ENCODE measurements around the gene RNASE12. TPM values are rescaled to one million over a fixed set of nuclear protein-coding genes. Genes with fewer than 3 reads are reported as not detected.

Gene RNASE12
- total RNA-seq, 1 experiment from 2014 or later = not detected

DNA sequence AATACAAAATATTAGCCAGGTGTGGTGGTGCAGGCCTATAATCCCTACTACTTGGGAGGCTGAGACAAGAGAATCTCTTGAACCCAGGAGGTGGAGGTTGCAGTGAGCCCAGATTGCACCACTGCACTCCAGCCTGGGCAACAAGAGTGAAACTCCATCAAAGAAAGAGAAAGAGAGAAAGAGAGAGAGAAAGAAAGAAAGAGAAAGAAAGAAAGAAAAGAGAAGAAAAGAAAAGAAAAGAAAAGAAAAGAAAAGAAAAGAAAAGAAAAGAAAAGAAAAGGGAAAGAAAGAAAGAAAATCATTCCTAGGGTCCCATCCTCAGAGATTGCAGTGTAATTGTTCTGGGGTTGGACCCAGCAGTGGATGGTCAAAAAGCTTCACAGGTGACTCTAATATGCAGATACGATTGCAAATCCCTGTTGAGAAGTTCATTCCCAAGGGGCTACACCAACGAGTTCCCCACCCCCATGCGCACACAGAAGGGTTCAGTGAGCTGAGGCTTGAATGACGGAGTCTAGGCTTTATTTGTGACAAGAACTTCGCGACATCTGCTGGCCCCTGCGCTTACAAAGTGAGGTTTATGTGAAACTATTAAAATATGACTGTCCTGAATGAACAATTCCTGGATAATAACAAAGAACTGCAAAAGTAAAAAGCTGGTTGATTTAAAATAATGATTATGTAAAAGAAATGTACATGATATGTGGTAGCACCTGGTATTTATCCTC, 17.4 kb upstream of the RNASE12 start:
- no TSS peak for BruUV-seq (replicated peaks)
- Histone ChIP-seq H3K36me3 (ENCODE audit: insufficient read depth, low read length, poor library complexity, severe bottlenecking) (no peaks in the 10 kb centered on the region), H3K4me3 (ENCODE audit: low read depth, low read length, poor library complexity, severe bottlenecking) (no peak overlapping the region), H3K4me1 (ENCODE audit: insufficient read depth, low read length, poor library complexity, severe bottlenecking) (peaks cover 14% of the 10 kb centered on the region), H3K27me3 (replicated peaks; ENCODE audit: insufficient read depth, low read depth, low read length, poor library complexity) (no peaks in the 10 kb centered on the region), H3K9me3 (ENCODE audit: low read depth, low read length, poor library complexity, severe bottlenecking) (no peaks in the 10 kb centered on the region), H3K27ac (ENCODE audit: low read depth, low read length, poor library complexity, severe bottlenecking) (no peak overlapping the region)
- ChIA-PET CTCF (interaction anchor here (0.6 to 1.0 kb wide), 2 partner anchors 187 to 279 kb away, joined by 3 to 4 read pairs; no protein-coding TSS in a partner anchor), POLR2A (ENCODE audit: low non-redundant PET) (no interaction called here)
- intact Hi-C loops (cut with micrococcal nuclease; ENCODE audit: unreplicated experiment) = loop anchor here (1.0 to 2.0 kb wide), 5 partner anchors 23 to 281 kb away; partner anchors contain the start of gene TEP1
- DNase-seq (ENCODE audit: low spot score) = no peak
- no peak for TF ChIP-seq EZH2 (IDR thresholded peaks at IDR 0.05; ENCODE audit: borderline replicate concordance, low read depth, low read length, poor library complexity, severe bottlenecking)
- TF ChIP-seq, protein P1, sequence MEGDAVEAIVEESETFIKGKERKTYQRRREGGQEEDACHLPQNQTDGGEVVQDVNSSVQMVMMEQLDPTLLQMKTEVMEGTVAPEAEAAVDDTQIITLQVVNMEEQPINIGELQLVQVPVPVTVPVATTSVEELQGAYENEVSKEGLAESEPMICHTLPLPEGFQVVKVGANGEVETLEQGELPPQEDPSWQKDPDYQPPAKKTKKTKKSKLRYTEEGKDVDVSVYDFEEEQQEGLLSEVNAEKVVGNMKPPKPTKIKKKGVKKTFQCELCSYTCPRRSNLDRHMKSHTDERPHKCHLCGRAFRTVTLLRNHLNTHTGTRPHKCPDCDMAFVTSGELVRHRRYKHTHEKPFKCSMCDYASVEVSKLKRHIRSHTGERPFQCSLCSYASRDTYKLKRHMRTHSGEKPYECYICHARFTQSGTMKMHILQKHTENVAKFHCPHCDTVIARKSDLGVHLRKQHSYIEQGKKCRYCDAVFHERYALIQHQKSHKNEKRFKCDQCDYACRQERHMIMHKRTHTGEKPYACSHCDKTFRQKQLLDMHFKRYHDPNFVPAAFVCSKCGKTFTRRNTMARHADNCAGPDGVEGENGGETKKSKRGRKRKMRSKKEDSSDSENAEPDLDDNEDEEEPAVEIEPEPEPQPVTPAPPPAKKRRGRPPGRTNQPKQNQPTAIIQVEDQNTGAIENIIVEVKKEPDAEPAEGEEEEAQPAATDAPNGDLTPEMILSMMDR (conservative IDR thresholded peaks at IDR 0.05; ENCODE audit: low read depth, low read length) = no peak

DNA sequence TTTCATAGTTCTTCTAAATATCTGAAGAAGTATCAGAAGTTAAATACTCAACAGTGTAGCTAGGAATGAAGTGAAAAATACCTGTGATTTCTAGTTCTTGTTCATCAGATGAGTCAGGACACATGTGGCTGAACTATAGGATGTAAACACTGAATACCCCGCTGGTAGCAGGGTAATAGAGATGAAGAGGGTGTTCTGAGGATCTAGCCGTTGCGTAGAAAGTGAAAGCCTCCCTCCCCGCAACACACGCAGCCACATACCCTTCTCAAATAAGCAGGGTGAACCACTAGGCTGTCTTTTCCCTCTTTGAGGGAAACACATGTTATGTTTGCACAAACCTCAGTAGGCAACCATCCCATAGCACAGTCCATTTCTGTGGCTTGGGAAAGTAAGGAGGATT, 16.4 kb upstream of the RNASE12 start:
- BruUV-seq (replicated peaks) = no TSS peak
- no peak for DNase-seq (ENCODE audit: low spot score)
- H3K36me3 ChIP-seq (ENCODE audit: insufficient read depth, low read length, poor library complexity, severe bottlenecking) = no peaks in the 10 kb centered on the region
- POLR2A ChIA-PET (ENCODE audit: low non-redundant PET) = no interaction called here
- H3K9me3 ChIP-seq (ENCODE audit: low read depth, low read length, poor library complexity, severe bottlenecking) = no peaks in the 10 kb centered on the region
- TF ChIP-seq, protein P1 (conservative IDR thresholded peaks at IDR 0.05; ENCODE audit: low read depth, low read length) = no peak
- TF ChIP-seq EZH2 (IDR thresholded peaks at IDR 0.05; ENCODE audit: borderline replicate concordance, low read depth, low read length, poor library complexity, severe bottlenecking) = no peak
- H3K4me3 ChIP-seq (ENCODE audit: low read depth, low read length, poor library complexity, severe bottlenecking) = no peak overlapping the region
- CTCF ChIA-PET = no interaction called here
- H3K27me3 ChIP-seq (replicated peaks; ENCODE audit: insufficient read depth, low read depth, low read length, poor library complexity) = no peaks in the 10 kb centered on the region
- intact Hi-C loops (cut with micrococcal nuclease; ENCODE audit: unreplicated experiment) = loop anchor here (2.0 kb wide), 1 partner anchor 195 kb away; the partner anchor contains the start of gene TEP1
- H3K27ac ChIP-seq (ENCODE audit: low read depth, low read length, poor library complexity, severe bottlenecking) = no peak overlapping the region
- peaks cover 11% of the 10 kb centered on the region for H3K4me1 ChIP-seq (ENCODE audit: insufficient read depth, low read length, poor library complexity, severe bottlenecking)

DNA sequence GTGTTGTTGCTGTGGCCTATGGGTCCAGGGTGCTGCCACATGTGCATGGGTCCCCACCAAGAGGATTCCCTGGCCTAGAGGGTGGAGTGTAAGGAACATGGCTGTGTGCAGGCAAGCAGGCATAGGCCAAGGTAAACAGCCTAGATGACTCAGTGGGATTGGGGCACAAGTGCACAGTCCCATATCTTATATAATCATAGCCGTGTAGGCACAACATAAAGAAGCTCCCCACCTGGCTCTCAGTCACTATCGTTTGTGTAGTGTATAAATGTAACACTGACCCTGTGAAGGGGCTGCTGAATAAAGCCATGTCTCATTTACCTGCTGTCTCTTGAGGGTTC, 15.7 kb upstream of the RNASE12 start:
- no peak overlapping the region for H3K27ac ChIP-seq (ENCODE audit: low read depth, low read length, poor library complexity, severe bottlenecking)
- no peak for TF ChIP-seq EZH2 (IDR thresholded peaks at IDR 0.05; ENCODE audit: borderline replicate concordance, low read depth, low read length, poor library complexity, severe bottlenecking)
- TF ChIP-seq, protein P1 (conservative IDR thresholded peaks at IDR 0.05; ENCODE audit: low read depth, low read length) = no peak
- H3K4me1 ChIP-seq (ENCODE audit: insufficient read depth, low read length, poor library complexity, severe bottlenecking) = peaks cover 10% of the 10 kb centered on the region
- no peak for DNase-seq (ENCODE audit: low spot score)
- intact Hi-C loops (cut with micrococcal nuclease; ENCODE audit: unreplicated experiment) = no loop called here
- POLR2A ChIA-PET (ENCODE audit: low non-redundant PET) = no interaction called here
- BruUV-seq (replicated peaks) = no TSS peak
- CTCF ChIA-PET = no interaction called here
- H3K36me3 ChIP-seq (ENCODE audit: insufficient read depth, low read length, poor library complexity, severe bottlenecking) = no peaks in the 10 kb centered on the region
- H3K4me3 ChIP-seq (ENCODE audit: low read depth, low read length, poor library complexity, severe bottlenecking) = no peak overlapping the region
- H3K27me3 ChIP-seq (replicated peaks; ENCODE audit: insufficient read depth, low read depth, low read length, poor library complexity) = no peaks in the 10 kb centered on the region
- no peaks in the 10 kb centered on the region for H3K9me3 ChIP-seq (ENCODE audit: low read depth, low read length, poor library complexity, severe bottlenecking)
